Tibial nerve (tissue), 4 donors: ENCODE measurements around the gene AKR1A1. TPM values are rescaled to one million over a fixed set of nuclear protein-coding genes. Genes with fewer than 3 reads are reported as not detected.
A peak's percentile ranks its signal among the peaks of the same experiment; 100 is the strongest.
"Not testable (repeated sequence)": the region's sequence is repeated elsewhere in the genome, so short reads cannot be mapped to it uniquely, and the experiment has no call there.

ENCODE experiments used
- DNase-seq, 2 donors: peaks; one replicate each; pipeline ENCODE4 v3.0.0-alpha.2; 2019; ENCODE audit warnings: low spot score in 2 of 2
- H3K27ac ChIP-seq, 4 donors: fragments of 200-600 bp; sonication (generic) in 3 of 4; one replicate each; pipeline ENCODE4 v1.5.1; 2017 to 2019; ENCODE audit warnings: mild to moderate bottlenecking in 1 of 4
- H3K27me3 ChIP-seq, 2 donors: fragments of 200-600 bp; sonication (generic) in 1 of 2; one replicate each; pipeline versions ENCODE4 v1.5.1 to v1.6.0; 2017 to 2019
- H3K36me3 ChIP-seq, 3 donors: fragments of 200-600 bp; sonication (generic); one replicate each; pipeline ENCODE4 v1.5.1; 2018 to 2019
- H3K4me1 ChIP-seq, 4 donors: fragments of 200-600 bp; sonication (generic) in 3 of 4; one replicate each; pipeline ENCODE4 v1.5.1; 2017 to 2019
- H3K4me3 ChIP-seq, 4 donors: fragments of 200-600 bp; sonication (generic) in 3 of 4; one replicate each; pipeline ENCODE4 v1.5.1; 2017 to 2019; ENCODE audit warnings: mild to moderate bottlenecking in 1 of 4, moderate library complexity in 1 of 4
- H3K9me3 ChIP-seq, 4 donors: fragments of 200-600 bp; sonication (generic) in 3 of 4; one replicate each; pipeline ENCODE4 v1.5.1; 2017 to 2019
- EP300 ChIP-seq, 2 donors: sonication (generic); formaldehyde crosslinking; IDR thresholded peaks; one replicate each; pipeline ENCODE4 v1.6.1; 2017; ENCODE audit warnings: antibody characterized with exemption in 2 of 2, mild to moderate bottlenecking in 1 of 2
- POLR2A ChIP-seq, 2 donors: fragments of 450-650 bp; IDR thresholded peaks; one replicate each; pipeline ENCODE4 v1.6.1; 2017; ENCODE audit warnings: antibody characterized with exemption in 2 of 2, mild to moderate bottlenecking in 2 of 2, moderate library complexity in 2 of 2
- WGBS, 2 donors: methylation state at CpG; one replicate each; pipeline ENCODE4 v1.1.5; 2018; 5-methylcytosine and 5-hydroxymethylcytosine counted together
- total RNA-seq, 4 donors: library from RNA; depleted of rRNA; stranded (reverse); fragments of >200 nt; gene quantifications; one replicate each; pipeline ENCODE4 v1.1.0, GENCODE V29; 2016
- TF ChIP-seq, protein P1 (sequence below), 5 experiments: fragments of 200-600 bp in 3 of 5; fragments of 450-650 bp in 2 of 5; sonication (generic) in 3 of 5; IDR thresholded peaks; one replicate each; pipeline ENCODE4 v1.5.1; 2016 to 2019; ENCODE audit warnings: antibody characterized with exemption in 5 of 5, mild to moderate bottlenecking in 3 of 5, moderate library complexity in 2 of 5

The AKR1A1 gene
- total RNA-seq, 4 donors from 2014 or later = 53.1 to 69.5 (median 63.5) TPM

DNA sequence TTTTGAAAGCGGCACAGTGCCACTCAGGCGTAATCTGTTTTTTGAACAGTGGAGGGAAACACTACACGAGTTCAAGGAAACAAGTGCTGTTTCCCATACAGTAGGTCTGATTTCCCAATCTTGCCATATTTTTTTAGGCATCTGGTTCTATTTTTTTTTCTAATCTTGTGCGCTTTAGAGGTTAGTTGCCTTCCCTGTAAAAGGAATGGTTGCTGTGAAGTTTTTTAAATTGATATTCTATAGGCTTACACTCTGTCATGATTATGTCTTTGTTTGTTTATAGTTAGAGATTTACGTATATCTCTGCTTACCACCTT lies 34.4 kb downstream of the AKR1A1 start:
- H3K4me1 ChIP-seq = peaks cover 0 to 24% (median 13%) of the 10 kb centered on the region in 4 donors

DNA sequence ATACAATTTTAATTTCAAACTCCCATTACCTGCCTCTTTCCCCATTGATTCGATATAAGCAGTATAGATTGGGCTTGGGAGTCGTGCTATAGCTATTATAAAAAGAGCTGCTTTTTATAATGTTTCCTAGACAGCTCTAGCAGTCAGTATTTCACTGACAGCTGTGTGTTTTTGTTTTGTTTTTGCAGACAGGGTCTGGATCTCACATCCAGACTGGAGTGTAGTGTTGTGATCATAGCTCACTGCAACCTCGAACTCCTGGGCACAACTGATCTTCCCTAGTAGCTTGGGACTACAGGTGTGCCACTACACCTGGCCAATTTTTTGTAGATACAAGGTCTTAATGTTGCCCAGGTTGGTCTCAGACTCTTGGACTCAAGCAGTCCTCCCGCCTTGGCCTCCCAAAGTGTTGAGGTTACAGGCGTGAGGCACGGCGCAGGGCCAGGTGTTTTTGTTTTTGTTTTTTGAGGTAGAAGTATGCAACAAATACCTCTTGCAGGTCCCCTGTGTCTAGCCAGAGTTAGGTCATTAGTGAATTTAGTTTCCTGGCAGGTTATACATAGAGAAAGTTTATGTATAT lies 35.0 kb downstream of the AKR1A1 start:
- Histone ChIP-seq H3K9me3 (no peaks in the 10 kb centered on the region), H3K4me3 (peak overlapping the region; percentile 81 to 82 (median 82)), H3K27ac (peak overlapping the region in 2 of 4 donors; percentile 90 to 93), H3K27me3 (no peaks in the 10 kb centered on the region), H3K4me1 (peaks cover 0 to 24% (median 13%) of the 10 kb centered on the region in 4 donors), H3K36me3 (no peaks in the 10 kb centered on the region)
- no peak for TF ChIP-seq EP300 (IDR thresholded peaks at IDR 0.05)
- TF ChIP-seq POLR2A (IDR thresholded peaks at IDR 0.05) = no peak
- DNase-seq = no peak
- WGBS, 2 donors = 35 to 42% methylated on average over 7 of the region's 7 CpGs

More for the DNA sequence above, 34.4 kb downstream of the AKR1A1 start:
- 1 to 2% methylated on average over 5 of the region's 5 CpGs for WGBS, 2 donors
- no peaks in the 10 kb centered on the region for H3K36me3 ChIP-seq
- H3K4me3 ChIP-seq = peak overlapping the region; percentile 81 to 82 (median 82)
- TF ChIP-seq POLR2A (IDR thresholded peaks at IDR 0.05) (no peak), EP300 (IDR thresholded peaks at IDR 0.05) (no peak)
- TF ChIP-seq, protein P1, sequence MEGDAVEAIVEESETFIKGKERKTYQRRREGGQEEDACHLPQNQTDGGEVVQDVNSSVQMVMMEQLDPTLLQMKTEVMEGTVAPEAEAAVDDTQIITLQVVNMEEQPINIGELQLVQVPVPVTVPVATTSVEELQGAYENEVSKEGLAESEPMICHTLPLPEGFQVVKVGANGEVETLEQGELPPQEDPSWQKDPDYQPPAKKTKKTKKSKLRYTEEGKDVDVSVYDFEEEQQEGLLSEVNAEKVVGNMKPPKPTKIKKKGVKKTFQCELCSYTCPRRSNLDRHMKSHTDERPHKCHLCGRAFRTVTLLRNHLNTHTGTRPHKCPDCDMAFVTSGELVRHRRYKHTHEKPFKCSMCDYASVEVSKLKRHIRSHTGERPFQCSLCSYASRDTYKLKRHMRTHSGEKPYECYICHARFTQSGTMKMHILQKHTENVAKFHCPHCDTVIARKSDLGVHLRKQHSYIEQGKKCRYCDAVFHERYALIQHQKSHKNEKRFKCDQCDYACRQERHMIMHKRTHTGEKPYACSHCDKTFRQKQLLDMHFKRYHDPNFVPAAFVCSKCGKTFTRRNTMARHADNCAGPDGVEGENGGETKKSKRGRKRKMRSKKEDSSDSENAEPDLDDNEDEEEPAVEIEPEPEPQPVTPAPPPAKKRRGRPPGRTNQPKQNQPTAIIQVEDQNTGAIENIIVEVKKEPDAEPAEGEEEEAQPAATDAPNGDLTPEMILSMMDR (IDR thresholded peaks at IDR 0.05) = peak in 2 of 5 experiments; percentile 7 to 8
- DNase-seq = no peak
- no peaks in the 10 kb centered on the region for H3K9me3 ChIP-seq
- H3K27me3 ChIP-seq = no peaks in the 10 kb centered on the region
- H3K27ac ChIP-seq = peak overlapping the region in 2 of 4 donors; percentile 90 to 93

DNA sequence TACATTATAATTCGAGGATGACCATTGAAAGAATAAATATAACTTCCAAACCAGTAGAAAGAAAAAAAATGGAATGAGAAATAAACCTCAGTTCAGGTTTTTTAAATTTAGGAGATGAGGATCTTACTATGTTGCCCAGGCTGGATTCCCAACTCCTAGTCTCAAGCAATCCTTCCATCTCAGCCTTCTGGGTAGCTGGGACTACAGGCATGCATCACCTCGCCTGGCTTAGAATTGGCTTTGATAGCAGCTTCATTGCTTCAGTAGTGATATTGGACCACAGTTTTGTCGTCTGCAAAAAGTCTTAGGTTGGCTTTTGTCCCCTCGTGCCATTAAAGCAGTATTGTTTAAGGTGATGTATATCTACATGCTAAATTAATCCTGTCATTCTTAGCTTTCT lies 36.1 kb downstream of the AKR1A1 start:
- H3K27me3 ChIP-seq = no peaks in the 10 kb centered on the region
- H3K4me1 ChIP-seq = peaks cover 0 to 27% (median 13%) of the 10 kb centered on the region in 4 donors
- no peak for DNase-seq
- WGBS, 2 donors = 72 to 76% methylated on average over 4 of the region's 4 CpGs
- TF ChIP-seq, protein P1 (IDR thresholded peaks at IDR 0.05) = no peak
- TF ChIP-seq POLR2A (IDR thresholded peaks at IDR 0.05) (no peak), EP300 (IDR thresholded peaks at IDR 0.05) (no peak)
- no peak overlapping the region for H3K4me3 ChIP-seq
- peaks cover 0 to 6% (median 0%) of the 10 kb centered on the region in 3 donors for H3K36me3 ChIP-seq
- H3K27ac ChIP-seq = no peak overlapping the region
- no peaks in the 10 kb centered on the region for H3K9me3 ChIP-seq

DNA sequence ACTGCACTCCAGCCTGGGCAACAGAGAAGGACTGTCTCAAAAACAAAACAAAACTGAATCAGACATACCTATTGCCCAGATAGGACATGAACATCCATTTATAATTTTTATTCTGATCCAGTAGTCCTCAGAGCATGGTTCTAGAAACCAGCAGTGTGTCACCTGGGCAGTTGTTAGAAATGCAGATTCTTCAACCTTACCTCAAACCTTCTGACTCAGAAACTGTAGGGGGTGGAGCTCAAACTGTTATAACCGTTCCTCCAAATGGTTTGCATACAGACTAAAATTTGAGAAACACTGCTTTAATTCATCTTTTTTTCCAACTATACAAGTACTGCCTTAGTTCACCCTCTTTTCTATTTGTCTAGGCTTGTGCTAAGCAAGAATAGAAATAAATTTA lies 39.2 kb downstream of the AKR1A1 start:
- Histone ChIP-seq H3K27ac (no peak overlapping the region), H3K36me3 (peaks cover 0 to 34% (median 0%) of the 10 kb centered on the region in 3 donors), H3K9me3 (no peaks in the 10 kb centered on the region), H3K4me1 (peaks cover 0 to 22% (median 13%) of the 10 kb centered on the region in 4 donors), H3K4me3 (no peak overlapping the region), H3K27me3 (no peaks in the 10 kb centered on the region)
- WGBS, 2 donors = 34 to 50% methylated on average over 1 of the region's 1 CpG
- TF ChIP-seq POLR2A (IDR thresholded peaks at IDR 0.05) (no peak), EP300 (IDR thresholded peaks at IDR 0.05) (no peak)
- TF ChIP-seq, protein P1 (IDR thresholded peaks at IDR 0.05) = no peak
- no peak for DNase-seq

DNA sequence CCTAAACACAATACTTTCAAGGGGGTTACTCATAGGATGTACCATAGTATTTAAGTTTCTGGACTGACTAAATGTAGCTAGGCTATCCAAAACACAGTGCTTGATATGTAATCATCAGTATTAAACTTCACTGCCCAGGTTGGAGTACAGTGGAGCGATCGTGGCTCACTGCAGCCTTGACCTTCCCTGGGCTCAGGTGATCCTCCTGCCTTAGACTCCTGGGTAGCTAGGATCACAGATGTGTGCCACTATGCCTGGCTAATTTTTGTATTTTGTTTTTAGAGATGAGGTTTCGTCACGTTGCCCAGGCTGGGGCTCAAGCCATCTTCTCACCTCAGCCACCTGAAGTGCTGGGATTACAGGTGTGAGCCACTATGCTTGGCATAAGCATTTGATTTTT lies 43.8 kb downstream of the AKR1A1 start:
- Histone ChIP-seq H3K4me3 (no peak overlapping the region), H3K27me3 (no peaks in the 10 kb centered on the region), H3K4me1 (peaks cover 0 to 3% (median 0%) of the 10 kb centered on the region in 4 donors), H3K27ac (no peak overlapping the region), H3K9me3 (no peaks in the 10 kb centered on the region), H3K36me3 (peaks cover 0 to 49% (median 0%) of the 10 kb centered on the region in 3 donors)
- DNase-seq = no peak
- TF ChIP-seq EP300 (IDR thresholded peaks at IDR 0.05) (no peak), POLR2A (IDR thresholded peaks at IDR 0.05) (no peak)
- TF ChIP-seq, protein P1 (IDR thresholded peaks at IDR 0.05) = no peak
- WGBS, 2 donors = 82% methylated on average over 4 of the region's 4 CpGs

DNA sequence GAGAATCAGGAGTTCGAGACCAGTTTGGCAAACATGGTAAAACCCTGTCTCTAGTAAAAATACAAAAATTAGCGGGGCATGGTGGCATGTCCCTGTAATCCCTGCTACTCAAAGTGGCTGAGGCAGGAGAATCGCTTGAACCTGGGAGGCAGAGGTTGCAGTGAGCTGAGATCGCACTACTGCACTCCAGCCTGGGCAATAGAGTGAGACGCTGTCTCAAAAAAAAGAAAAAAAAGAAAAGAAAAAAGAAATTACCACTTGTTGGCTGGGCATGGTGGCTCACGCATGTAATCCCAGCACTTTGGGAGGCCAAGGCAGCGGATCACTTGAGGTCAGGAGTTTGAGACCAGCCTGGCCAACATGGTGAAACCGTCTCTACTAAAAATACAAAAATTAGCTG lies 46.1 kb downstream of the AKR1A1 start:
- 98% methylated on average over 8 of the region's 8 CpGs for WGBS, 2 donors
- not testable (repeated sequence) for H3K27ac ChIP-seq, H3K9me3 ChIP-seq

More for the DNA sequence above, 46.1 kb downstream of the AKR1A1 start:
- H3K4me3 ChIP-seq, H3K27me3 ChIP-seq, DNase-seq, H3K4me1 ChIP-seq: not testable (repeated sequence)
- H3K36me3 ChIP-seq = peaks cover 0 to 44% (median 0%) of the 10 kb centered on the region in 3 donors
